ENCODE measurements around the gene PDIA2. TPM values are rescaled to one million over a fixed set of nuclear protein-coding genes. Genes with fewer than 3 reads are reported as not detected.

Gene PDIA2
- total RNA-seq, 2 donors from 2014 or later, result 0.81 to 3.2 TPM

- Histone ChIP-seq H3K9me3 (no peaks in the 10 kb centered on the region), H3K27ac (no peak overlapping the region), H3K27me3 (replicated peaks; ENCODE audit: insufficient read depth) (no peaks in the 10 kb centered on the region), H3K4me1 (ENCODE audit: control insufficient read depth in 1 of 2, low read depth in 2 of 2) (no peaks in the 10 kb centered on the region), H3K36me3 (peaks cover 33% of the 10 kb centered on the region), H3K4me3 (no peak overlapping the region)
- no peak for TF ChIP-seq CTCF (IDR thresholded peaks at IDR 0.05)
- DNase-seq (ENCODE audit: low spot score), result no peak
- ATAC-seq (ENCODE audit: insufficient number of reproducible peaks, low FRiP score, low read depth), result no peak
Observed at GRCh38 chr16:290681-291405, 7.9 kb downstream of the PDIA2 start.

GRCh38 chr16:291539-291938 is 8.6 kb downstream of the PDIA2 start:
- Histone ChIP-seq H3K9me3 (no peaks in the 10 kb centered on the region), H3K4me3 (no peak overlapping the region), H3K27ac (no peak overlapping the region), H3K27me3 (replicated peaks; ENCODE audit: insufficient read depth) (no peaks in the 10 kb centered on the region), H3K36me3 (peaks cover 33% of the 10 kb centered on the region), H3K4me1 (ENCODE audit: control insufficient read depth in 1 of 2, low read depth in 2 of 2) (no peaks in the 10 kb centered on the region)
- DNase-seq (ENCODE audit: low spot score) (no peak), ATAC-seq (ENCODE audit: insufficient number of reproducible peaks, low FRiP score, low read depth) (no peak)
- TF ChIP-seq CTCF (IDR thresholded peaks at IDR 0.05), result no peak

- ATAC-seq (ENCODE audit: insufficient number of reproducible peaks, low FRiP score, low read depth) (no peak), DNase-seq (ENCODE audit: low spot score) (no peak)
- Histone ChIP-seq H3K27me3 (replicated peaks; ENCODE audit: insufficient read depth) (no peaks in the 10 kb centered on the region), H3K4me3 (no peak overlapping the region), H3K27ac (no peak overlapping the region), H3K9me3 (no peaks in the 10 kb centered on the region), H3K36me3 (peaks cover 40% of the 10 kb centered on the region), H3K4me1 (ENCODE audit: control insufficient read depth in 1 of 2, low read depth in 2 of 2) (no peaks in the 10 kb centered on the region)
- no peak for TF ChIP-seq CTCF (IDR thresholded peaks at IDR 0.05)
Observed at GRCh38 chr16:293043-293775, 10.2 kb downstream of the PDIA2 start.

- H3K27me3 ChIP-seq (replicated peaks; ENCODE audit: insufficient read depth), result no peaks in the 10 kb centered on the region
- DNase-seq (ENCODE audit: low spot score) (no peak), ATAC-seq (ENCODE audit: insufficient number of reproducible peaks, low FRiP score, low read depth) (no peak)
- no peak overlapping the region for H3K4me3 ChIP-seq
- no peak overlapping the region for H3K27ac ChIP-seq
- TF ChIP-seq CTCF (IDR thresholded peaks at IDR 0.05), result no peak
- H3K36me3 ChIP-seq, result peaks cover 26% of the 10 kb centered on the region
- H3K4me1 ChIP-seq (ENCODE audit: control insufficient read depth in 1 of 2, low read depth in 2 of 2), result no peaks in the 10 kb centered on the region
- H3K9me3 ChIP-seq, result no peaks in the 10 kb centered on the region
Observed at GRCh38 chr16:296276-296675, 13.3 kb downstream of the PDIA2 start.

GRCh38 chr16:296806-297510 is 14.0 kb downstream of the PDIA2 start:
- no peak for ATAC-seq (ENCODE audit: insufficient number of reproducible peaks, low FRiP score, low read depth)
- peaks cover 20% of the 10 kb centered on the region for H3K36me3 ChIP-seq

More at GRCh38 chr16:296806-297510, 14.0 kb downstream of the PDIA2 start:
- Histone ChIP-seq H3K27me3 (replicated peaks; ENCODE audit: insufficient read depth) (no peaks in the 10 kb centered on the region), H3K27ac (no peak overlapping the region), H3K4me3 (no peak overlapping the region), H3K4me1 (ENCODE audit: control insufficient read depth in 1 of 2, low read depth in 2 of 2) (no peaks in the 10 kb centered on the region), H3K9me3 (no peaks in the 10 kb centered on the region)
- no peak for TF ChIP-seq CTCF (IDR thresholded peaks at IDR 0.05)
- no peak for DNase-seq (ENCODE audit: low spot score)

Measured in thoracic aorta (tissue), 2 donors.